Measurements from ENCODE around the gene PEAR1.

Gene PEAR1

GRCh38 chr1:156859523-156860112 is 33.9 kb upstream of the PEAR1 start:
- no peak for DNase-seq (ENCODE audit: low read depth in 2 of 2)

GRCh38 chr1:156860113-156860627 is 33.3 kb upstream of the PEAR1 start:
- DNase-seq (ENCODE audit: low read depth in 2 of 2): peak; percentile 38 to 40

GRCh38 chr1:156860628-156861423 is 32.7 kb upstream of the PEAR1 start, which contains the start of gene NTRK1:
TSS of gene NTRK1 (plus strand) at chr1:156860865. CDS start at chr1:156860935, 70 bp downstream.
- no peak for DNase-seq (ENCODE audit: low read depth in 2 of 2)

DNA sequence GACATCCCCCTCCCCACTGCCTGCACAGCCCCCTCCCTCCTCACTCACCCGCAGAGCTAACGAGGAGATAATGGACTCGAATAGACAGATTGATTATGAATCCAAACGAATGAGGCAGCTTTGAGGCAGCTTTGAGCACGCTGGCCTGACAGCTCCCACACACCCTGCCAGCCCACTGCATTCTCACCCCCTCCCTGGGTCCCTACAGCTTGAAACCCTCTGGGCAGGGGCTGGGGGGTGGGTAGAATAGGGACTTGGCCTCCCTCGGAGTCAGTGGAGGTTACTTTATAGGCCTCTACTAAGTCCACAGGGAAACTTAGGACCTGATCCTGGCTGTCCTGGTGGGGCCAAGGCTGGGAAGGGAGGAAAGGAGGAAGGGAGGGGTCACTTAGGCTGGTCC is 30.9 kb upstream of the PEAR1 start:
- no peak for DNase-seq (ENCODE audit: low read depth in 2 of 2)

GRCh38 chr1:156862997-156863599 is 30.4 kb upstream of the PEAR1 start:
- no peak for DNase-seq (ENCODE audit: low read depth in 2 of 2)

- DNase-seq (ENCODE audit: low read depth in 2 of 2): no peak
These were observed 29.9 kb upstream of the PEAR1 start for GRCh38 chr1:156863631-156864030.

- no peak for DNase-seq (ENCODE audit: low read depth in 2 of 2)
These were observed 28.7 kb upstream of the PEAR1 start for GRCh38 chr1:156864796-156865195.

- DNase-seq (ENCODE audit: low read depth in 2 of 2): no peak
These were observed 28.3 kb upstream of the PEAR1 start for GRCh38 chr1:156865258-156865657.

DNA sequence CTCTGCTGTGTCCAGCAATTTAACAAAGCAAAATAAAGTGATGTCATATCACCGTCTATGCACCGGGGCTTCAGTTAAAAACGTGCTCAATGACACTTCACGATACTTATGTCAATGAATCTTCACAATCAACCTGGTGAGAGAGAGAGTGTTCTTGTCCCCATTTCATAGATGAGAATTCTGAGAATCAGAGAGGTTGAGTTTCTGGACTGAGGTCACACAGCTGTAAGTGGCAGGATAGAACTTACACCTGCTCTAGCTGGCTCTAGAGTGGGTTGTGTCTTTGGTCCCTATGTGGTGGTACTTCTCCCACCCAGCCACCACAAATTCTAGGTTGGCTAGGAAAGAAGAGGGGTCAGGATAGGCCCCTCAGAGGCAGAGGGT is 27.7 kb upstream of the PEAR1 start:
- no peak for DNase-seq (ENCODE audit: low read depth in 2 of 2)

GRCh38 chr1:156866249-156866909 is 27.1 kb upstream of the PEAR1 start:
- no peak for DNase-seq (ENCODE audit: low read depth in 2 of 2)

GRCh38 chr1:156868341-156868740 is 25.2 kb upstream of the PEAR1 start:
- no peak for DNase-seq (ENCODE audit: low read depth in 2 of 2)

DNA sequence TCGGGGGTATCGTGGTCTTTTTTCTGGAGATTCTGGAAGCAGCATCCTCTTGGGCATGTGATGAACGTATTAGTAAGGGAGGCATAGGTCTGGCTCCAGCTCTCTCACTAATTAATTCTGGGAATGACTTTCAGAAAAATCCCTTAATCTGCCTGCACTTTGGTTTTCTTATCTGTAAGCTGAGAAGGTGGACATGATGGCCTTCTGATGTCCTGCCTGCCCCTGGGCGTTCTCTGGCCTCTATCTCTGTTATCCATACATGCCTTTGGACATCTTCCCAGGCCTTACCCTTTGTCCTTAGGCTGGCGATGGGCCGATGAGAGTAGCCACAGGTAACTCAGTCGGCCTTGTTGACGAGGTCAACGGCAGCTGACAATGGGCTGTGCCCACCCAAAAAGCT is 24.1 kb upstream of the PEAR1 start:
- DNase-seq (ENCODE audit: low read depth in 2 of 2): no peak

GRCh38 chr1:156873659-156874058 is 19.9 kb upstream of the PEAR1 start:
- no peak for DNase-seq (ENCODE audit: low read depth in 2 of 2)

DNA sequence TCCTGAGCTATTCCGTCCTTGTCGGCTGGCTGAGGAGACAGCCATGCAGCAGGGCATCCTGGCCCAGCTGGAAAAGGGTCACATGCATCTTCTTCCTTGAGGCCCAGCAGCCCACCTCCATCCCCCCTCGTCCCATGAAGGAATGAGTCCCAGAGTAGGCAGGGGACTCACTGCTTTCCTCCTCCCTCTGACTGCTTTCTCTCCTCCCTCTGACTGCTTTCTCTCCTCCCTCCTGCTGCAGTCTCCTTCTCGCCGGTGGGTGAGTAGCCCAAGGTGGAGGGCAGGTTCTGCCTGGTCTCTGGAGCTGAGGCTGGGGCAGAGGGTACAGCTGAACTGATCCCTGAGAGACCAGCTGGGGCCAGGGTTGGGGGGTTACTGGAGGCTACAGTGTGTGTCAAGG is 19.4 kb upstream of the PEAR1 start:
- DNase-seq (ENCODE audit: low read depth in 2 of 2): no peak

- DNase-seq (ENCODE audit: low read depth in 2 of 2): no peak
These were observed 18.8 kb upstream of the PEAR1 start for GRCh38 chr1:156874572-156875340.

DNA sequence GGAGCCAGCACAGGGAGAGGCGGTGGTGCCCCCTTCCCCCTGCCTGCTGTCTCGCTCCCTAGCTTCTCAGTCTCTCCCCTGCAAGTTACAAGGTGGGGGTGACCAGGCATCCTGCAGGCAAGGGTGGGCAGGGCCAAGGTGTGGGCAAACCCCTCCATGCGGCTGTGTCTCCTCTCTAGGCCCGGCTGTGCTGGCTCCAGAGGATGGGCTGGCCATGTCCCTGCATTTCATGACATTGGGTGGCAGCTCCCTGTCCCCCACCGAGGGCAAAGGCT is 18.2 kb upstream of the PEAR1 start:
- DNase-seq (ENCODE audit: low read depth in 2 of 2): no peak

- no peak for DNase-seq (ENCODE audit: low read depth in 2 of 2)
These were observed 17.2 kb upstream of the PEAR1 start for GRCh38 chr1:156876281-156876680.

- no peak for DNase-seq (ENCODE audit: low read depth in 2 of 2)
These were observed 15.9 kb upstream of the PEAR1 start for GRCh38 chr1:156877433-156878170.

GRCh38 chr1:156879876-156880275 is 13.6 kb upstream of the PEAR1 start:
- no peak for DNase-seq (ENCODE audit: low read depth in 2 of 2)

GRCh38 chr1:156880473-156880872 is 13.0 kb upstream of the PEAR1 start:
- DNase-seq (ENCODE audit: low read depth in 2 of 2): no peak

DNA sequence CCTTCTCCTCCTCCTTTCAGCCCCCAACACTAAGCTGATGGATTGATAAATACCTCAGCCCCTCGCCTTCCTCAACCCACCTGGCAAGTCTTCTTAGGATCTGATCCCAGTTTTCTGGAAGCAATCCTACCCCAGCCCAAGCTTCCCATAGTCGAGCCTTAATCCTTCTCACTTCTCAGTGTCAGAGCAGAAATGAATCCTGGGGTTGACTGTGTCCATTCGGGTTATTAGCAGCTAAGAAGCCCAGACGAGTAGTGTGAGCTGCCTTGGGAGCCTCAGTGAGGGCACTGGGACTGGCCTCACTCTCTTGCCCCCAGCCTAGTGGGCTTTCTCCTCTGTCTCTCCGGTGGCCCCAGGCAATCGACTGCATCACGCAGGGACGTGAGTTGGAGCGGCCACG is 12.4 kb upstream of the PEAR1 start:
- no peak for DNase-seq (ENCODE audit: low read depth in 2 of 2)
